NCI-H146 treated with DMSO at 0.1 percent for 48 hours (cell line): Measurements from ENCODE around the gene GDF7.

Experiments
- DNase-seq: peaks from one replicate; lab custom pipeline; 2025; ENCODE audit not compliant: unreplicated experiment; lab: John Stamatoyannopoulos, UW

GDF7 gene

GRCh38 chr2:20666304-20667150 is at the start of gene GDF7:
Gene GDF7, plus strand, starts transcription at chr2:20667144. Its CDS starts 96 bp downstream, at chr2:20667240.
- DNase-seq = no peak

- no peak for DNase-seq
These were observed 49.0 kb upstream of the GDF7 start for GRCh38 chr2:20617892-20618467.

DNA sequence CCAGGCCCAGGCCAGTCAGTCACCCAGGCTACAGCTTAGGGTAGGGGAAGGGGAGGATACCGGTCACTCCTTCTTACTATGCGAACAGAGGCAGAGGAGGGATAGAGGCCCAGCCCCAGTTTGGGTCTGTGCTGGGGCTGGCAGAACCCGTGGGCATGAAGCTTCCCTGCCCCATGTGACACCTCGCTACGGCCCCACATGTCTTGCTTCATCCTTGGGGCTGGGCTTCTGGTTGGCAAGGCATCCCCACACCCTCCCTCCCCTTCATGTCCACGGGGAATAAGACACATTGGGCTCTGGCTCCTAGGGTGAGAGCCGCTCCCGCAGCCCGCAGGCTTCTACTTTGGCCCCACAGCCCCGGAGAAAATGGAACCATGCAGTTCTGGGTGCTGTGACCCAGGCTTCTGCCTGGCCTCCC is 48.5 kb upstream of the GDF7 start:
- DNase-seq = no peak

DNA sequence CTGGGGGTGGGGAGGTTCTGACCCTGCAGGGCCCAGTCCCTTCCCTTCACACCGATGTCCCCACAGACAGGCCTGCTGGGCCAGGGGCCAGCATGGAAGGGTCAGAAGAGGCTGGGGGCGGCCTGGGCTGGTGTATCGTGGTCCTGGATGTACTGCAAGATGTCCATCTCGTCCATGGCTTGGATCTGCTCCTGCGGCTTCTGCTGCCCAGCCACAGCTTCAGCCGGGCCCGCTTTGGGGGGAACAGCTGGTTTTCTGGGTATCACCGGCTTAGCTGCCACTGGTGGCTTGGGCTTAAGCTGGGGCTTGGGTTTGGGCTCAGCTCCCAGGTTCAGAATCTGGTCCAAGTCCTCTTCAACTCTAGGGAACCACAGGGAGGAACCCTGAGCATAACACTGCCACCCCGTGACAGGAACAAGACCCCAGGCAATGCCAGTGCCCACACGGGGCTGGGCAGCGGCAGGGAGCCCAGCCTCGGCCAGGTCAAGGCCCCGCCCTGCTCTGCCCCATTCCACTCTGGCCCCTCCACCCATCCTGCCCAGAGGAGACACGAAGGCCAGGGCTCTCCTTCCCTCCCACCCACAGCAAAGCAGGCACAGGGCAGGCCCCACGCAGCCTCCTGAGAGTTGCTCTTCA is 47.9 kb upstream of the GDF7 start:
- DNase-seq = no peak

GRCh38 chr2:20619624-20620024 is 47.3 kb upstream of the GDF7 start:
- DNase-seq = no peak

- no peak for DNase-seq
These were observed 46.7 kb upstream of the GDF7 start for GRCh38 chr2:20620271-20620681.

GRCh38 chr2:20620696-20621365 is 46.1 kb upstream of the GDF7 start:
- no peak for DNase-seq

GRCh38 chr2:20621366-20622295 is 45.3 kb upstream of the GDF7 start:
- DNase-seq = no peak

DNA sequence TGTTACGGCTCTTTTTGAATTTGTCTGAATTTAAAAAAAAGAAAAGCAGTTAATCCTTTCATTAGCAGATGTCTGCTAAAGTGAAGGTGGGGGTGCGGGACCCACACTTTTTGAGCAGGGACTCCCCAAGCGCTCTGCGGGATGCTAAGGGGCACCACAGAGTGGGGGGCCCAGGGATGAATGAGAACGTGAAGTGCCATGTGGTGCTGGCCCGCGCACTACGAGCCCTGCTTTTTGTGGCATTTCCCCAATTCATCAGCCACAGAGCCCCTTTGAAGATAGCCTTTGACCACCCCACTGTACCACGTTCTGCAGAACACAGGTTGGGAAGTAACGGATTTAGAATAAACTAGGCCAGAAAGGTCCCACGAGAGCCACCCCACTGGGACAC is 44.7 kb upstream of the GDF7 start:
- DNase-seq = no peak

- no peak for DNase-seq
These were observed 44.2 kb upstream of the GDF7 start for GRCh38 chr2:20622731-20623130.

DNA sequence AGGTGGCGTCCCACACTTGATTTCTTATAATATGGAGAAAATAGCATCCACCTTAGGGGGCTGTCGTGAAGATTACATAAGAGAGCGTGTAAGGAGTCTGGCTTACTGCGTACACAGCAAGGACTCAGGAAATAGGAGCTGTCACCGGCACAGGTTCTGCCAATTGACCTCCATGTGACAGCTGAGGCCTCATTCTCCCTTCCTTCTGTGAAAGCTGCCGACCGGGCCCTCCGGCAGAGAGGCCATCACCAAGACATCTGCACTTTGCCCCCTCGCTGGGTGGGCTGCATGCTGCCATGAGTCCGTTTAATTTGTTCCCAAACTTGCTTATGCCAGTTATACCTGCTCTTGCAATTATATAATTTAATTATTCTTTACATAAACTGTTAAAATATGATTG is 43.7 kb upstream of the GDF7 start:
- no peak for DNase-seq

GRCh38 chr2:20623741-20624155 is 43.2 kb upstream of the GDF7 start:
- no peak for DNase-seq

GRCh38 chr2:20624156-20624883 is 42.6 kb upstream of the GDF7 start:
- DNase-seq = no peak

- no peak for DNase-seq
These were observed 42.0 kb upstream of the GDF7 start for GRCh38 chr2:20624884-20625485.

DNA sequence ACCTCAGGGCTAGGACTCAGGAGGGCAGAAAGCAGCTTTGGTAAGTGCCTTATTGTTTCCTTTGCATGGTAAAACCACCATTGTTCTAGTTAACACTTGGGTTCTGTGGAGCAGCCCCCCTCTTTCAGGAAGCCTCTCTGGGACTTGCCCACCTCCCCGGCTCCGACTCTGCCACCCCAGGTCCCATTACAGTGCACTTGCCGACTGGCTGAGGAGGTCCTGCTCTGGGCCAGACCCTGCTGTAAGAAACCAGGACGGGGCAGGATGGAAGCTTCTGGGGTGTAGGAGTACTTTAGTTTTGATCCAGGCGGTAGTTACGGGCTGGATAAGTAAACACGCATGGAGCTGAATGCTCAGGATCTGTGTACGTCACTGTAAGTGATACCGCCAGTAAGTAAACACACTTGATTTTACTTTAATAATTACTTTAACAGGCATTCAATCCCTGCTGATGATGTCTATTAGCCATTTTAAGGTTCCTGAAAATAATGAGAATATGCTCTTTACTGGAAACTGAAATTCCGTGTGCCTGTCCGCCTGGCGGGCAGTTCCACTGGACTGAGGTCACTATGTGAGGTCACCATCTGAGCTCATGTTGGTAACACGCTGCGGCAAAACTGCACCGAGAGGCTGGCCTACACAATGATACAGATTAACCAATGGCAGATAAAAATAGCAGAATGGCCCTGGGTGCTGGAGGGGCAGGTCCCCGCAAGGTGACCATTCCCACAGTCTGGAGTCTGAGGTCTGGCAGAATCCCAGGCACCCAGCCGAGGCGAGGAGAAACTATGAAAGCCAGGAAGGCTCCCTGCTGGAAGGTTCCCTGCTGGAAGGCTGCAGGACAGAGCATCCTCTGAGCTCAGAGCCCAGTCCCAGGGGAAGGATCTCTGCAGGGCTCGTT is 41.2 kb upstream of the GDF7 start:
- peak; percentile 20 for DNase-seq

- DNase-seq = no peak
These were observed 40.6 kb upstream of the GDF7 start for GRCh38 chr2:20626392-20626697.

GRCh38 chr2:20626698-20627513 is 40.0 kb upstream of the GDF7 start:
- no peak for DNase-seq
